Measurements from ENCODE around the gene TEF. TPM values are rescaled to one million over a fixed set of nuclear protein-coding genes. Genes with fewer than 3 reads are reported as not detected.

The TEF gene
- total and polyA plus RNA-seq, 2 experiments from 2014 or later = 2.3 to 7.2 TPM

GRCh38 chr22:41405588-41405987, 23.8 kb downstream of the TEF start:
- H2AFZ ChIP-seq = no peak overlapping the region

More at GRCh38 chr22:41405588-41405987, 23.8 kb downstream of the TEF start:
- no peaks in the 10 kb centered on the region for H4K20me1 ChIP-seq (replicated peaks; ENCODE audit: insufficient read depth)
- no peaks in the 10 kb centered on the region for H3K27me3 ChIP-seq (ENCODE audit: insufficient read depth)
- Mint-ChIP-seq H3K36me3 (ENCODE audit: low read depth) (no peaks in the 10 kb centered on the region), H3K27ac (no peak overlapping the region), H3K27me3 (ENCODE audit: insufficient read depth, low read depth, poor library complexity) (peaks cover 6% of the 10 kb centered on the region), H3K4me1 (peaks cover 2% of the 10 kb centered on the region; the same call in 2 of the 3 replicates), H3K9me3 (no peaks in the 10 kb centered on the region; the same call in 2 of the 3 replicates), H3K4me3 (no peak overlapping the region)
- H3K9me2 ChIP-seq (ENCODE audit: insufficient read depth) = no peaks in the 10 kb centered on the region
- ATAC-seq = no peak
- H3K4me2 ChIP-seq = no peak overlapping the region
- no peaks in the 10 kb centered on the region for H3K79me2 ChIP-seq (replicated peaks; ENCODE audit: insufficient read depth)
- H3F3A ChIP-seq (replicated peaks; ENCODE audit: low read depth) = 0 out of 2 replicates have a peak, but pooled peaks cover 3% of the 10 kb centered on the region
- DNase-seq (ENCODE audit: low spot score) = no peak
- no peaks in the 10 kb centered on the region for H3K36me3 ChIP-seq (ENCODE audit: insufficient read depth)
- TF ChIP-seq CTCF (conservative IDR thresholded peaks at IDR 0.05; ENCODE audit: low read depth in 2 of 2) (no peak), EZH2 (IDR thresholded peaks at IDR 0.05; ENCODE audit: low read depth, unreplicated experiment) (no peak), POLR2AphosphoS5 (IDR thresholded peaks at IDR 0.05; ENCODE audit: low read depth) (no peak), EZH2phosphoT487 (IDR thresholded peaks at IDR 0.05; ENCODE audit: unreplicated experiment) (no peak), ETS1 (IDR thresholded peaks at IDR 0.05) (no peak), ZNF331 (CRISPR knock-in tag; IDR thresholded peaks at IDR 0.05; ENCODE audit: low read depth) (no peak), NANOG (IDR thresholded peaks at IDR 0.05; ENCODE audit: borderline replicate concordance) (no peak), JUNB (IDR thresholded peaks at IDR 0.05; ENCODE audit: unreplicated experiment) (no peak), REST (IDR thresholded peaks at IDR 0.05; ENCODE audit: unreplicated experiment) (no peak)
- H3K4me3 ChIP-seq = no peak overlapping the region
- H3K27ac ChIP-seq (ENCODE audit: low read depth) = no peak overlapping the region
- H3K4me1 ChIP-seq (ENCODE audit: insufficient read depth) = no peaks in the 10 kb centered on the region
